Measurements from ENCODE around the gene PLCG1.

GRCh38 chr20:41171736-41172295, 34.5 kb downstream of the PLCG1 start:
- TF ChIP-seq POLR2A (IDR thresholded peaks at IDR 0.05) (no peak), CTCF (IDR thresholded peaks at IDR 0.05) (no peak)
